Uterus (tissue), 2 donors: Measurements from ENCODE around the gene MDFIC2.
"Not testable (repeated sequence)": the region's sequence is repeated elsewhere in the genome, so short reads cannot be mapped to it uniquely, and the experiment has no call there.

Source experiments
- CTCF ChIP-seq, 4 experiments: fragments of 200-600 bp in 2 of 4; fragments of 450-650 bp in 2 of 4; sonication (generic) in 2 of 4; IDR thresholded peaks; one replicate each; pipeline ENCODE4 v1.5.1; 2016 to 2019; ENCODE audit warnings: antibody characterized with exemption in 4 of 4, mild to moderate bottlenecking in 2 of 4, moderate library complexity in 1 of 4
- POLR2A ChIP-seq, 2 donors: fragments of 450-650 bp; IDR thresholded peaks; one replicate each; pipeline ENCODE4 v1.6.1; 2016; ENCODE audit warnings: antibody characterized with exemption in 2 of 2, mild to moderate bottlenecking in 1 of 2, moderate library complexity in 1 of 2

GRCh38 chr3:70336885-70337284 lies 24.4 kb upstream of the MDFIC2 start:
- TF ChIP-seq CTCF, POLR2A (IDR thresholded peaks at IDR 0.05): not testable (repeated sequence)
